Endothelial cell of umbilical vein (primary cell): ENCODE results near the gene PAQR7. TPM values are rescaled to one million over a fixed set of nuclear protein-coding genes. Genes with fewer than 3 reads are reported as not detected.

ENCODE experiments used
- BruUV-seq: library from RNA; stranded (reverse); fragments of 400-500 nt; replicated peaks from 2 replicates; lab custom pipeline; 2021; lab: Mats Ljungman, UMichigan
- CTCF ChIA-PET: fragments of 300-600, 350-600 bp; sonication (Branson Sonifier 250); formaldehyde crosslinking; loops from one replicate; lab custom pipeline; 2021; ENCODE audit warnings: antibody characterized with exemption, inconsistent platforms; lab: Charles Lee
- POLR2A ChIA-PET: fragments of 300-600, 350-600 bp; sonication (Branson Sonifier 250); formaldehyde crosslinking; loops from one replicate; lab custom pipeline; 2021; ENCODE audit warnings: antibody characterized with exemption, inconsistent platforms; lab: Charles Lee
- DNase-seq: peaks from one replicate; pipeline ENCODE4 v3.0.0-alpha.2; 2011; ENCODE audit warnings: low read depth, low spot score
- FAIRE-seq: peaks from 2 replicates; lab custom pipeline; 2011; peaks lifted over from hg19 to GRCh38; lab: Jason Lieb, UNC
- H2AFZ ChIP-seq: 2 replicates; pipeline ENCODE4 v1.6.0; 2012; ENCODE audit warnings: low read depth, low read length, control low read depth, inconsistent platforms
- H3K27ac ChIP-seq: 2 replicates; pipeline ENCODE4 v1.5.1; 2011; ENCODE audit warnings: low read depth, mild to moderate bottlenecking, control low read depth, low read length, moderate library complexity; ENCODE audit not compliant: insufficient read depth
- H3K27me3 ChIP-seq, 2 experiments: 2 replicates each; pipeline versions ENCODE4 v1.6.0 to v1.6.1; 2011; ENCODE audit warnings: low read length in 2 of 2, mixed read lengths in 1 of 2; ENCODE audit not compliant: control insufficient read depth in 2 of 2, insufficient read depth in 2 of 2
- H3K36me3 ChIP-seq, 2 experiments: 2 replicates in 1 of 2; 3 replicates in 1 of 2; pipeline ENCODE4 v1.5.1; 2011; ENCODE audit warnings: low read length in 2 of 2, mild to moderate bottlenecking in 1 of 2, moderate library complexity in 1 of 2; ENCODE audit not compliant: control insufficient read depth in 2 of 2, insufficient read depth in 2 of 2; ENCODE audit errors: extremely low read depth in 1 of 2
- H3K4me1 ChIP-seq: 3 replicates; pipeline ENCODE4 v1.5.1; 2011; ENCODE audit warnings: mild to moderate bottlenecking, low read length; ENCODE audit not compliant: control insufficient read depth, insufficient read depth; ENCODE audit errors: extremely low read depth
- H3K4me2 ChIP-seq: 2 replicates; pipeline ENCODE4 v1.6.1; 2011; ENCODE audit warnings: low read length, control low read depth, mixed read lengths; ENCODE audit not compliant: insufficient read depth
- H3K4me3 ChIP-seq, 3 experiments: fragments of 200-600 bp in 1 of 3; sonication (generic), shearing (Covaris generic) in 1 of 3; replicated peaks in 1 of 3; 2 replicates each; pipeline ENCODE4 v1.5.1; 2011 to 2016; ENCODE audit warnings: control low read depth in 3 of 3, low read length in 3 of 3, mild to moderate bottlenecking in 2 of 3, inconsistent platforms in 1 of 3, low read depth in 1 of 3, moderate library complexity in 1 of 3; ENCODE audit not compliant: insufficient read depth in 1 of 3
- H3K79me2 ChIP-seq: 2 replicates; pipeline ENCODE4 v1.6.0; 2012; ENCODE audit warnings: low read length, inconsistent platforms; ENCODE audit not compliant: control insufficient read depth, insufficient read depth
- H3K9ac ChIP-seq: replicated peaks from 2 replicates; pipeline ENCODE3; 2011; ENCODE audit warnings: low read length, control low read depth; ENCODE audit not compliant: insufficient read depth; ENCODE audit errors: extremely low read depth
- H3K9me1 ChIP-seq: replicated peaks from 3 replicates; pipeline ENCODE4 v1.6.0; 2011; ENCODE audit warnings: mild to moderate bottlenecking, low read length; ENCODE audit not compliant: control insufficient read depth, insufficient read depth; ENCODE audit errors: extremely low read depth
- H3K9me3 ChIP-seq: replicated peaks from 2 replicates; pipeline ENCODE4 v1.5.1; 2012; ENCODE audit warnings: low read length, inconsistent platforms; ENCODE audit not compliant: control insufficient read depth, insufficient read depth
- H4K20me1 ChIP-seq: replicated peaks from 2 replicates; pipeline ENCODE3; 2011; ENCODE audit warnings: mild to moderate bottlenecking, low read length; ENCODE audit not compliant: control insufficient read depth, insufficient read depth; ENCODE audit errors: extremely low read depth
- CTCF ChIP-seq, 2 donors: IDR thresholded peaks; 1 replicate in 1 of 2; 2 replicates in 1 of 2; pipeline ENCODE4 v1.5.1; 2011; ENCODE audit warnings: low read length in 2 of 2, mild to moderate bottlenecking in 2 of 2, moderate library complexity in 2 of 2, control low read depth in 1 of 2, inconsistent platforms in 1 of 2, low read depth in 1 of 2; ENCODE audit not compliant: insufficient read depth in 1 of 2; ENCODE audit errors: extremely low read depth in 1 of 2
- EZH2 ChIP-seq: IDR thresholded peaks from 2 replicates; pipeline ENCODE4 v1.6.1; 2012; ENCODE audit warnings: borderline replicate concordance, low read depth, mild to moderate bottlenecking, moderate library complexity, low read length, inconsistent platforms; ENCODE audit not compliant: severe bottlenecking
- FOS ChIP-seq: IDR thresholded peaks from 2 replicates; pipeline ENCODE4 v1.6.1; 2011; ENCODE audit warnings: mild to moderate bottlenecking, low read length, moderate library complexity, borderline replicate concordance; ENCODE audit not compliant: insufficient read depth
- GATA2 ChIP-seq: IDR thresholded peaks from 2 replicates; pipeline ENCODE4 v1.7.0; 2011; ENCODE audit warnings: low read depth, mild to moderate bottlenecking, moderate library complexity, mixed read lengths, low read length; ENCODE audit not compliant: insufficient read length, insufficient read depth
- JUN ChIP-seq: IDR thresholded peaks from 2 replicates; pipeline ENCODE4 v1.6.1; 2011; ENCODE audit warnings: borderline replicate concordance, low read depth; ENCODE audit not compliant: insufficient read length, insufficient read depth
- MAX ChIP-seq: IDR thresholded peaks from 2 replicates; pipeline ENCODE4 v1.6.1; 2011; ENCODE audit not compliant: insufficient read depth, insufficient read length
- MYC ChIP-seq: IDR thresholded peaks from one replicate; pipeline ENCODE4 v1.6.1; 2011; ENCODE audit warnings: mild to moderate bottlenecking, low read depth, low read length
- POLR2A ChIP-seq: IDR thresholded peaks from 2 replicates; pipeline ENCODE4 v1.6.1; 2012; ENCODE audit warnings: low read depth, mild to moderate bottlenecking, control low read depth, low read length
- POLR2AphosphoS5 ChIP-seq: IDR thresholded peaks from 2 replicates; pipeline ENCODE4 v1.6.1; 2012; ENCODE audit warnings: low read depth, mild to moderate bottlenecking, control low read depth, low read length, moderate library complexity; ENCODE audit not compliant: insufficient read depth
- dilution Hi-C: fragments of 300-500 bp; cut with MboI; formaldehyde crosslinking; loops from one replicate; pipeline ENCODE4 v1.15.0; 2019; ENCODE audit warnings: low sequenced_read_pairs; ENCODE audit not compliant: extremely low pct_ligation_motif_present
- intact Hi-C: fragments of 100-400 bp; cut with micrococcal nuclease; formaldehyde crosslinking; loops from one replicate; pipeline ENCODE4 v1.10.0; 2022
- polyA plus RNA-seq, 4 experiments: library from polyadenylated mRNA; depleted of rRNA in 3 of 4; stranded (reverse) in 3 of 4; unstranded in 1 of 4; fragments of >200 nt; gene quantifications; 2 replicates each; pipeline versions ENCODE4 v1.2.1 to v1.2.3, GENCODE V29; 2011 to 2012; ENCODE audit warnings: missing spikeins in 1 of 4
- total RNA-seq: library from RNA; stranded (reverse); gene quantifications from 2 replicates; pipeline ENCODE4 v1.2.3, GENCODE V29; 2021

Gene PAQR7
- total and polyA plus RNA-seq, 2 donors (not counting 3 experiments of a cell fraction or from before 2014, with no cell fraction given) = 8.4 to 10.8 TPM

DNA sequence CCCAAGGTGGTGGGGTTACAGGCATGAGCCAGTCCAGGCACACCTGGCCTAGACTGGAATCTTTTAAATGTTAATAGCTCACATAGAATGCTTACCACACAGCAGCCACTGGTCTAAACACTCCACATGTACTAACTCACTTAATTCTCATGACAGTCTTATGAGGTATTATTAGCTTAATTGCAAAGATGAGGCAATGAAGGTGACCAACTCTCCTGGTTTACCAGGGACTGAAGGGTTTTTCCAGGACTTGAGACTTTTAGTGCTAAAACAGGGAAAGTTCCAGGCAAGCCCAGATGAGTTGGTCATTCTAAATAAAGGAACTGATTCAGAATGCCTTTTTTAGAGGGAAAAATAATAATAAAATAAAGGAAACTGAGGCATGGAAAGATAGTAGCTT, 37.7 kb upstream of the PAQR7 start:
- H3K36me3 ChIP-seq = no peaks in the 10 kb centered on the region
- no peak overlapping the region for H3K4me3 ChIP-seq
- H3K9ac ChIP-seq = no peak overlapping the region
- dilution Hi-C loops (no loop called here), intact Hi-C loops (loop anchor here (1.0 kb wide), 1 partner anchor 8 kb away; no protein-coding TSS in a partner anchor)
- peaks cover 0 to 1% of the 10 kb centered on the region in 2 experiments for H3K27me3 ChIP-seq
- TF ChIP-seq POLR2A (no peak), FOS (no peak), MAX (no peak)
- no peaks in the 10 kb centered on the region for H3K9me1 ChIP-seq
- peaks cover 4% of the 10 kb centered on the region for H3K4me1 ChIP-seq
- FAIRE-seq (no peak), DNase-seq (no peak)
- CTCF ChIA-PET = interaction anchor here (1.9 kb wide), 1 partner anchor 84 kb away, joined by 7 read pairs; the partner anchor contains the start of gene PAFAH2
- BruUV-seq = no TSS peak
- no peaks in the 10 kb centered on the region for H3K9me3 ChIP-seq
- no peaks in the 10 kb centered on the region for H4K20me1 ChIP-seq
- no peak overlapping the region for H3K27ac ChIP-seq
- POLR2A ChIA-PET = no interaction called here
- H3K79me2 ChIP-seq = no peaks in the 10 kb centered on the region
- H2AFZ ChIP-seq = no peak overlapping the region
- H3K4me2 ChIP-seq = no peak overlapping the region

DNA sequence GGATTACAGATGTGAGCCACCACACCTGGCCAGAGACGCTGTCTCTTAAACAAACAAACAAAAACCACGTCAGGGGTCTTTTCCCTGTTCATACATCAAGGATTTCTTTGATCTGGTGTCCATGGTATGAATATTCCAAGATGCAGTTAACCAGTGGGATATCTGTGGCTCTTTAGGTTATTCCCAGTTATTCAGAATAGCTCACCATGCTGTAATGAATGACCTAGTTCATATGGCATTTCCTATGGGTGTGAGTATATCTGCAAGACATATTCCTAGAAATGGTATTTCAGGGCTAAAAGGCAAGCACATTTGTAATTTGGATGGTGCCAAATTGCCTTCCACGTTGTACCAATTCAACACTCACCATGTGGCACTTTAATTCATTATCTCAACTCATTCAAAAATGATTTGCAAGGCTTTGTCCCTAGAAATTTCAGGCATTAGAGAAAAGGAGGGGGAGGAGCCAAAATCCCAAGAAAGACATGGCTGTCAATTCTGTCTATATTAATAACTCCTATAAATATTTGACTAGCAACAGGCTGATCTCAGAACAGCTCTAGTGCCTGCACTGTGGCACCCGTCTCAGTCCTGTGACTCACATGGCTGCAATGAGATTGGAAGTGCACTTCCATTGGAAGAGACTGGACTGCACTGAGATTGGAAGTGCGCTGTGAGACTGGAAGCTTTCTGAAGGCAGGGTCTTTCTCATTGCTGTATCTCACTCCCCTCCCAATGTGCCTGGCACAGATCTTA, 36.7 kb upstream of the PAQR7 start:
- Histone ChIP-seq H2AFZ (no peak overlapping the region), H3K4me1 (peaks cover 4% of the 10 kb centered on the region), H3K79me2 (no peaks in the 10 kb centered on the region), H3K9me1 (no peaks in the 10 kb centered on the region), H3K9ac (no peak overlapping the region), H3K27ac (peak overlapping the region; percentile 19), H3K4me2 (no peak overlapping the region), H4K20me1 (no peaks in the 10 kb centered on the region), H3K27me3 (peaks cover 3 to 4% of the 10 kb centered on the region in 2 experiments), H3K36me3 (no peaks in the 10 kb centered on the region), H3K4me3 (no peak overlapping the region), H3K9me3 (no peaks in the 10 kb centered on the region)
- TF ChIP-seq GATA2 (no peak), MAX (no peak), POLR2A (no peak), POLR2AphosphoS5 (no peak), FOS (peak; percentile 15), EZH2 (no peak), CTCF (IDR thresholded peaks at IDR 0.05; ENCODE audit: extremely low read depth in 1 of 2, insufficient read depth in 1 of 2, low read depth in 1 of 2, low read length in 2 of 2) (no peak), MYC (no peak), JUN (peak; percentile 53)
- dilution Hi-C loops = no loop called here
- ChIA-PET POLR2A (interaction anchor here (0.6 to 1.4 kb wide), 2 partner anchors 20 to 85 kb away, joined by 3 to 9 read pairs; partner anchors contain the start of gene PAFAH2), CTCF (interaction anchor here (1.5 to 1.9 kb wide), 3 partner anchors 16 to 85 kb away, joined by 4 to 7 read pairs (median 6); partner anchors contain the start of gene PAFAH2)
- DNase-seq = peak; percentile 59
- peak; percentile 68 for FAIRE-seq
- BruUV-seq = no TSS peak
- intact Hi-C loops = no loop called here
